GM10266 (cell line): ENCODE data around the gene NOD1.
"Not testable (repeated sequence)": the region's sequence is repeated elsewhere in the genome, so short reads cannot be mapped to it uniquely, and the experiment has no call there.

Experiments
- DNase-seq: peaks from one replicate; pipeline ENCODE4 v3.0.0; 2012; ENCODE audit errors: extremely low spot score
- TF ChIP-seq, protein P1 (sequence below): IDR thresholded peaks from 2 replicates; pipeline ENCODE4 v1.5.1; 2012; ENCODE audit warnings: mild to moderate bottlenecking, low read depth; ENCODE audit not compliant: control insufficient read depth, insufficient read depth; ENCODE audit errors: missing control alignments

The NOD1 gene

GRCh38 chr7:30502470-30503251, 24.1 kb upstream of the NOD1 start:
- TF ChIP-seq, protein P1, sequence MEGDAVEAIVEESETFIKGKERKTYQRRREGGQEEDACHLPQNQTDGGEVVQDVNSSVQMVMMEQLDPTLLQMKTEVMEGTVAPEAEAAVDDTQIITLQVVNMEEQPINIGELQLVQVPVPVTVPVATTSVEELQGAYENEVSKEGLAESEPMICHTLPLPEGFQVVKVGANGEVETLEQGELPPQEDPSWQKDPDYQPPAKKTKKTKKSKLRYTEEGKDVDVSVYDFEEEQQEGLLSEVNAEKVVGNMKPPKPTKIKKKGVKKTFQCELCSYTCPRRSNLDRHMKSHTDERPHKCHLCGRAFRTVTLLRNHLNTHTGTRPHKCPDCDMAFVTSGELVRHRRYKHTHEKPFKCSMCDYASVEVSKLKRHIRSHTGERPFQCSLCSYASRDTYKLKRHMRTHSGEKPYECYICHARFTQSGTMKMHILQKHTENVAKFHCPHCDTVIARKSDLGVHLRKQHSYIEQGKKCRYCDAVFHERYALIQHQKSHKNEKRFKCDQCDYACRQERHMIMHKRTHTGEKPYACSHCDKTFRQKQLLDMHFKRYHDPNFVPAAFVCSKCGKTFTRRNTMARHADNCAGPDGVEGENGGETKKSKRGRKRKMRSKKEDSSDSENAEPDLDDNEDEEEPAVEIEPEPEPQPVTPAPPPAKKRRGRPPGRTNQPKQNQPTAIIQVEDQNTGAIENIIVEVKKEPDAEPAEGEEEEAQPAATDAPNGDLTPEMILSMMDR: no peak
- DNase-seq: no peak

DNA sequence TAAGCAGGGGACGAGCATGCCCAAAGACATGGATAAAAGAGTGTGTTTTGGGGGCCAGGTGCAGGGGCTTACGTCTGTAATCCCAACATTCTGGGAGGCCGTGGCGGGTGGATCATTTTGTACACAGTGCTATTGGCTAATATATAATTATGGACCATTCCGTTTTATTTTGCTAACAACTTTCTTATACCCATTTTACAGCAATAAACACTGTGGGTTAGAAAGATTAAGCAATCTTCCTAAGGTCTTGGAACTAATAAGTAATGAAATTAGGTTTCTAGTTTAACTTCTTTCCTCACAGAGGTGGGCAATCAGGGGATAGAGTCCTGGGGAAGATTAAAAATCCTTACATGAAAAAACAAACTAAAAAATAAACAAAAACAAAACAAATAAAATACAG, 22.7 kb upstream of the NOD1 start:
- DNase-seq: no peak
- TF ChIP-seq, protein P1: no peak

DNA sequence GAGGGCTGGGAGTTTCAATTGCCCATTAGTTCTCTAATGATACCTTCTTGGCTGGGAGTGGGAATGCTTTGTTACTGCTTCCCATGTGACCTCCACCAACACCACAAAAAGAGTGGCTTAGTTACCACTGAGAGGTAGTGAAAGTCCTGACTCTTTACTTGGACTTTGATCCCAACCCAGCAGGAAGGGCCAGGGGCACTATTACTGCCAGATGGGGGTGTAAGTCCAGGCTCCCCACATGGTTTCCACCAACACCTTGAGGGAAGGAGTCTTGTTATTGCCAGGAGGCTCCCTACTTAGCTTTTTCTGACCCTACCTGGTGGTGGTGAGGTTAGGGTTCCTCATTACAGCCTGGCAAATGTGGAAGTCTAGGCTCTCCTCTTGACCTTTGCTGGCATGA, 14.6 kb upstream of the NOD1 start:
- no peak for DNase-seq

DNA sequence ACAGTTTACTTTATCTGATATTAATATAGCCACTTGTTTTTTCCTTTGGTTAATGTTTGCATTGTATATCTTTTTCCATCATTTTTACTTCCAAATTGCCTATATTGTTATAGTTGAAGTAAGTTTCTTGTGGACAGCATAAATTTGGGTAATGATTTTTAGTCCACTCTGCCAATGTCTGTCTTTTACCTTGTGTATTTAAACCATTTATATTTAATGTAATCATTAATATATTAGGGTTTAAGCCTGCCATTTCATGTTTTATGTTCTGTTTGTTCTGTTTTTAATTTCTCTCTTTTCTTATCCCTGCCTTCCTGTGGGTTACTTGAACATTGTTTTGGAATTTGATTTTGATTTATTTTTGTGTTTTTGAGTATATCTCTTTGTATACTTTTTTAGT, 12.8 kb upstream of the NOD1 start:
- no peak for DNase-seq
- TF ChIP-seq, protein P1: no peak

More for the DNA sequence above, 14.6 kb upstream of the NOD1 start:
- TF ChIP-seq, protein P1: no peak

DNA sequence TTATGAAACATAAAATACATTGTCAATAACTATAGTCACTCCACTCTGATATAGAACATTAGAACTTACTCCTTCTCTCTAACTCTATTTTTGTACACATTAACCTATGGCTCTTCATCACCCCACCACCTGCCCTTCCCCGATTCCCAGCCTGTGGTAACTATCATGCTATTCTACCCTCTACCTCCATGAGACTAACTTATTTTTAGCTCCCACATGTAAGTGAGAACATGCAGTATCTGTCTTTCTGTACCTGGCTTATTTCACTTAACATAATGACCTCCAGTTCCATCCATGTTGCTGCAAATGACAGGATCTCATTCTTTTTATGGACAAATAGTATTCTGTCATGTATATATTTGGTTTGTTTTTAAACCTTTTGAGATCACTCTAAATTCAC, 8.8 kb upstream of the NOD1 start:
- TF ChIP-seq, protein P1: no peak

DNA sequence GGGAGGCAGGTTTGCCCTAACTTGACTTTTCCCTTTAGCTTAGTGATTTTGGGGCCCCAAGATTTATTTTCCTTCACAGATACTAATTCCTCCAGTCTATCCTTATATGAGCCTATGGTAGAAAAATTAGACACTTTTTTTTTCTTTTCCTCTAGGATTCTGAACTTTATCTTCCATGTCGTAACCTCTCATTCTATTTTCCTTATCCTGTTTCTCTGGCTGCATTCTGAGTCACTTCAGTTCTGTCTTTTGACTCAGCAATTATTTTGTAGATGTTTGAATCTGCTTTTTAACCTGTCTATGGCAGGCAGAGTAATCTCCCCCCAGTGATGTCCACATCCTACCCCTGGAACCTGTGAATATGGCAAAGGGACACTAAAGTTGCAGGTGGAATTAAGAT, 7.1 kb upstream of the NOD1 start:
- no peak for DNase-seq
- TF ChIP-seq, protein P1: no peak

More for the DNA sequence above, 8.8 kb upstream of the NOD1 start:
- DNase-seq: no peak

- not testable (repeated sequence) for DNase-seq
These were observed 2.8 kb upstream of the NOD1 start for GRCh38 chr7:30481416-30481815.
